Effector CD4-positive, alpha-beta T cell (primary cell): ENCODE results near the gene RIT2. TPM values are rescaled to one million over a fixed set of nuclear protein-coding genes. Genes with fewer than 3 reads are reported as not detected.

Experiments used
- DNase-seq: peaks from one replicate; pipeline ENCODE4 v3.0.0-alpha.2; 2020
- total RNA-seq: gene quantifications from one replicate; lab custom pipeline; 2026; lab: John Stamatoyannopoulos, UW

RIT2 gene
- total RNA-seq, result not detected

DNA sequence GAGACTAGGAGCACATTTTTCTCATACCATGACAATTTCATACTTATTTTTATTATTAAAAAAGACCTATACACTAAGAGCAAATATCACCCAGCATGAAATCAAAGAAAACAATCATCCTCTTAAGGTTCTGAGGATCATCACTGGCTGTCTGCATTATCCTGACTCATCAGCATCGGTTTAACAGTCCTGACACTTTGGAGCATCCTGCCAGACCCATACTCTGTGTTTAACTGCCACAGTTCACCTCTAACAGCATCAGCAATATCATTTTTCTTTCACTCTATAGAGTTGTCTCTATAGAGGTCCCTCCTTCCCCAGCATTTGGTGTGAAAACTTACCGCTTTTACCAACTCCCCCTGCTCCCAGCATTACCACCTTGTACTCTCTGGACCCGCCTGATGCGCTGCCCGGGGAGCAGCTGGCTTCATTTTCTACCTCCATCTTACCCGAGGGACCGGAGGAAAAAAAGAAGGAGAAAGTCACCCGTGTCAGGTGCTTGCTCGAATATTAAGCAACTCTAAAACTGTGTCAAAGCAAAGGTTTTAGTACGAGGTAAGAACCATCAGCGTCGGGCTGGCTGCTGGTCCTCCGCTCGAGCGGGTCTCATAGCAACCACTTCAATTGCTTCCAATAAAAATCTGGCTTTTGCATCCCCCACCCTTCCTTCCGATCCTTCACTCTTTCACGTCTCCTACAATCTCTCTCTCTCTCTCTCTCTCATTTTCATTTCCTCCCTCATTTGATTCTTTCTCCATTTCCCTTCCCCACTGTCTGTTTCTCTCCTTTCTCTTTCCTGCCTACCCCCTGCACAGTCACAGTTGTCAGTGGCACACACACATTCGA lies at the start of gene RIT2:
RIT2 (minus strand) TSS at position 610 of the 846 bp plus-strand sequence.
- no peak for DNase-seq

GRCh38 chr18:43161528-43161927 lies 46.0 kb upstream of the RIT2 start:
- no peak for DNase-seq

DNA sequence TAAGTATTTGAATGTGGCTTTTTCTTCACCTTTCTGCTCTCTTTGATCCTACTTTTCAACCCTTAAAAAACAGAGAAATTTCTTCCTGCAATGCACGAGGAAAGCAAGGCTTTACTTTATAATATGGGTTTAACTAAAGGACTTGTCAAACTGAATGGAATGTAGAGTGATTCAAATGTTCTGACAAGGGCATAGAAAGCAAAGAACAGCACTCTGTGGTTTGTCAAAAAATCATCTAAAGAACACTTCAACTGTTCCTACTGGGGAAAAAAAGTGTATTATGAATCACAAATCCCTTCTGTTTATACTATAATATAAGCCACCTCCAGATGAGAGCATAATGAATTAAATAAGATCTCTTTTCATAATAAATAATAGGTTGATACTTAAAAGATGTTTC lies 45.0 kb upstream of the RIT2 start:
- DNase-seq, result no peak

DNA sequence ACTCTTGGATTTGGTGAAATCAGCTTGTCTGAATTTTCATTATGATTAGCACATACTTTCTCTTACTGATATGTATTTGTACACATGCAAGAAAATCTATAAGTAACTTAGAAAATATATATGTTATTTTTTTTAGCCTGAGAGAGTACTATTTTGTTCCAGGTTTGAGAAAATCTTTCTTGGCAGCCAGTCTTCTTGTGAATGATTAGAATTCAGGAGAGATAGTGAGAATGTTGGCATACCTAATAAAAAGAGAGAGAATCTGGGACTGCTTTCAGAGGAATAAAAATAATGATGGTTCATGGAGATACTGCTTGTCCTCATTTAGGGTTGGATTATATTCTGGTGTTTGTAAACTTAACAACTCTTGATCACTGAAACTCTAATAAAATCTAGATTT lies 44.4 kb upstream of the RIT2 start:
- no peak for DNase-seq

DNA sequence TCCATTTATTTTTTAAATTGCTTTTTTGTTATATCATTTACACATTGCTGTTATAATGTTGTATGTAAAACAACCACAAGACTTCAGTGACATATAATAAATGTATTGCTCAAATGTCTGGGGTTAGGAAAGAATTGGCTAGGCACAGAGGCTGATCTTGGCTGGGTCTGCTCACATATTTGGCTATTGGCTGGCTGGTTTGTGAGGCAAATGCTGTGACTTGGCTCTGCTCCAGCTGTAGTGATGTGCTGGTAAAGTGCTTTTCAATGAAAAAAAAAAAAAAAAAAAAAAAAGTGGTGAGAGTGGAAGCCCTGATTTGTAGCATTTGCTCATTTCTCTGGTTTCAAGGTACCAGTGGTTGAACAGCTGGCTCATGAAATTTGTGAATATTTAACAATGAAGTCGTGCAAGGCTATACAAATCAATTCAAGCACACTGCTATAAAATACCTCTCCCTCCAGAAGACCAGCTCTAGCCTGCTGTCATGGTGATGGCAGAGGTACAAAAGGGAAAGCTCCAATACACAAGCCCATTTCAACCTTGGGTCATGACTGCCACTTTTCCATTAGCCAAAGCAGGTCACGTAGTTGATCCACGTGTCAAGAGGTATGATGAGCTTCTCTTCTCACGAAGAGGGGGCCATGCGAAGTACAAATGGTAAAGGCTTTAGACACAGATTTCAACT lies 43.7 kb upstream of the RIT2 start:
- no peak for DNase-seq

- no peak for DNase-seq
Observed at GRCh38 chr18:43158381-43158780, 42.9 kb upstream of the RIT2 start.

GRCh38 chr18:43155842-43156241 lies 40.4 kb upstream of the RIT2 start:
- no peak for DNase-seq

GRCh38 chr18:43148231-43148630 lies 32.7 kb upstream of the RIT2 start:
- no peak for DNase-seq

GRCh38 chr18:43141208-43141607 lies 25.7 kb upstream of the RIT2 start:
- DNase-seq, result no peak

DNA sequence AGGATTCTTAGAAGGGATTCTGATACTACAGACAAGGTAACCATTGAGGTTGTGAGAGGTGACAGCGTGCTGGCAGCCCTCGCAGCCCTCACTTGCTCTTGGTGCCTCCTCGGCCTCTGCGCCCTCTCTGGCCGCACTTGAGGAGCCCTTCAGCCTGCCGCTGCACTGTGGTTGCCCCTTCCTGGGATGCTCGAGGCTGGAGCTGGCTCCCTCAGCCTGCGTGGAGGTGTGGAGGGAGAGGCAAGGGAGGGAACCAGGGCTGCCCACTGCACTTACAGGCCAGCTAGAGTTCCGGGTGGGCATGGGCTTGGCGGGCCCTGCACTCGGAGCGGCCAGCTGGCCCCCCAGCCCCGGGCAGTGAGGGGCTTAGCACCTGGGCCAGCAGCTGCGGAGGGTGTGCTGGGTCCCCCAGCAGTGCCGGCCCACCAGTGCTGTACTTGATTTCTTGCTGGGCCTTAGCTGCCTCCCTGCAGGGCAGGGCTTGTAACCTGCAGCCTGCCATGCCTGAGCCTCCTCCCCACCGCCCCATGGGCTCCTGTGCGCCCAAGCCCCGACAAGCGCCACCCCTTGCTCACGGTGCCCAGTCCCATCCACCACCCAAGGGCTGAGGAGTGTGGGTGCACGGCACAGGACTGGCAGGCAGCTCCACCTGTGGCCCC lies 23.9 kb upstream of the RIT2 start:
- DNase-seq, result no peak

DNA sequence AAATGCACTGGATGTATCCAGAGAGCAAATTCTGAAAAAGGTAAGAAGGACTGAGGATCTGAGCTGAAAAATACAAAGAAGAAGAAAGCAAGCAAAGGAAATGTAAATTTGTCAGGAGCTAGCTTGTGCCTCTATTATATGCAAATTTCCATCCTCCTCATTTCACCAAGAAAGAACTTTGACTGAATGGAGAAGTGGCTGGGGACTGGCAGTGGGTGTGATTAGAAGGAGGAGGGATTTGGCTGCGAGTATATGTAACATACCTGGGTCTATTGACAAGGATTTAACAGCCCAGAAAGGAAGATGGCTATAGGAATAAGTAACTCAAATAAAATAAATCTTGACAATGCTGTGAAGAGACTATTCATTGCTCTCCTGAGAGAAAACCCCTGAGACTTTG lies 19.4 kb upstream of the RIT2 start:
- DNase-seq, result no peak

- no peak for DNase-seq
Observed at GRCh38 chr18:43130716-43131260, 15.3 kb upstream of the RIT2 start.

DNA sequence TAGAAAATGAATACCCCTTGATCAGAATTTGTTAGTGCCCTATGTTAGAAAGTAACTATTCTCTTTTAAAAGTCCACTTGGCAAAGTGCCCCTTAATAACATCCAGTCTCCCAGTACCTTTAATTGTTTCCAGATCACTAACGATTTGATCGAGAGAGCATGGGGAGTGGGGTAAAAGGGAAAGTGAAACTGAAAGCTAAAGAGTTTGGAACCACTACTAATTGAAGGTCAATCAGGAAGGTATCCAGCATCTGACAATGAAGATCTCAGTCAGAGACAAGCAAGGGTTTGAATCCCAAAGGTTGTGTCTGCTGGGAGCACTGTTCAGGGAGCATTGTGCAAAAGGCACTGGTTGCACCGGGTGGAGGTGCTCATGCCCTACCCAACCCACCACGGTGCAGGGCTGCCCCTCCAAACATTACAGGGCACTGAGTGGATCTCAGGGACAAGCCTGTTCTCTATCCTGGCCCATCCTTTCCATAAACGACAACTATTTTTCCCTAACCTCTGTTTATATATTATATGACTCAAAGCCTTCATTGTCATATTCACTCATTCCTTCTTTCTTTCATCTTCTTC lies 14.6 kb upstream of the RIT2 start:
- DNase-seq, result no peak

DNA sequence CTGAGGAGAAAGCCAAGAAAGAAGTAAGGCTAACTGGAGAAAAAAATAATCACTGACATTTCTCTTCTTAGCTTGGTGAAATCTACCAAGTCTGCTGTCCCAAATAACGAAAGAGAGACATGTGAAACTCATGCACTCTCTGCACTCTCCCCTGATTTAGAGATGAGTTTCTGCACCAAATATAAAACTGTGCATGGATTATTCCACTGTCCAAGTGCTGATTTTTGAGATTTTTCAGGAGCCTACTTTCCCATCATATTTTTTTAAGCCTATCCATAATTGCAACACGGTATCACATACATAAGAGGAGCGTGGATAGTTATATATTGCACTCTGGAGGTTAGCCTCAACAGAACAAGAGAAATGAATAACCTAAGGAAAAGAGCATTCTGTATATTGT lies 10.0 kb upstream of the RIT2 start:
- no peak for DNase-seq

- DNase-seq, result no peak
Observed at GRCh38 chr18:43122955-43123354, 7.5 kb upstream of the RIT2 start.

GRCh38 chr18:43116699-43117294 lies 1.3 kb upstream of the RIT2 start:
- no peak for DNase-seq

- DNase-seq, result no peak
Observed at GRCh38 chr18:43113220-43113895, 2.1 kb downstream of the RIT2 start.

GRCh38 chr18:43108882-43109281 lies 6.6 kb downstream of the RIT2 start:
- no peak for DNase-seq

DNA sequence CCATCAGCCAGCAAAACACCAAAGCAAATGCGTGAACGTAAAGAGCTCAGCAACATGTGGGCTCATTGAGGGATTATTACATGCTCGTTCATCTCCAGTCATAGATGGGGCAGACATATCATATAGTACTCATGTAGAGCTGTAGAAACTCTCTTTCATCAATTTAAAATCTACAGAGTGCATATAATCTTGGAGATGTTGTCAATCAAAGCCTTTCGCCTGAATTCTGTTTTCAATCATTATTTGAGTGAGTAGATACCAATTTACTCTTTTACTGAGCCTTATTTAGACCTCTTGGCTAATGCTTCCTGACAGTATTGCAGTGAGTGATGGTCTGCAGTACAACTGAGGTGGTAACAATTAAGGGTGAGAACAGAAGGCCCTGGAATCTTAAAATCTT lies 7.0 kb downstream of the RIT2 start:
- DNase-seq, result no peak

- DNase-seq, result no peak
Observed at GRCh38 chr18:43093646-43094045, 21.8 kb downstream of the RIT2 start.

GRCh38 chr18:43092539-43092938 lies 22.9 kb downstream of the RIT2 start:
- DNase-seq, result no peak

GRCh38 chr18:43081396-43081795 lies 34.1 kb downstream of the RIT2 start:
- DNase-seq, result no peak
